Activated CD8-positive, alpha-beta memory T cell treated with anti-CD3 and anti-CD28 coated beads, Interleukin-2, amount 50 U/mL, for 24 hours (primary cell): ENCODE measurements around the gene RIC8B.
A peak's percentile ranks its signal among the peaks of the same experiment; 100 is the strongest.
"Not testable (repeated sequence)": the region's sequence is repeated elsewhere in the genome, so short reads cannot be mapped to it uniquely, and the experiment has no call there.

Source experiments
- DNase-seq: peaks from one replicate; pipeline ENCODE4 v3.0.0-alpha.2; 2020; ENCODE audit errors: extremely low read depth

Gene RIC8B

GRCh38 chr12:106774005-106774807 lies at the start of gene RIC8B:
TSS of gene RIC8B (plus strand) at chr12:106774682. CDS start at chr12:106774746, 64 bp downstream.
- peak; percentile 66 for DNase-seq

- no peak for DNase-seq
Measured at GRCh38 chr12:106724934-106725333, 49.5 kb upstream of the RIC8B start.

- DNase-seq = not testable (repeated sequence)
Measured at GRCh38 chr12:106726603-106727202, 47.8 kb upstream of the RIC8B start.

GRCh38 chr12:106729611-106730010 lies 44.9 kb upstream of the RIC8B start:
- DNase-seq = no peak

GRCh38 chr12:106732890-106733289 lies 41.6 kb upstream of the RIC8B start:
- DNase-seq = no peak

- no peak for DNase-seq
Measured at GRCh38 chr12:106733660-106734059, 40.8 kb upstream of the RIC8B start.

GRCh38 chr12:106736051-106736957 lies 38.2 kb upstream of the RIC8B start:
- DNase-seq = no peak

GRCh38 chr12:106739318-106739717 lies 35.2 kb upstream of the RIC8B start:
- no peak for DNase-seq

- DNase-seq = no peak
Measured at GRCh38 chr12:106739815-106740530, 34.5 kb upstream of the RIC8B start.

GRCh38 chr12:106740818-106741217 lies 33.7 kb upstream of the RIC8B start:
- no peak for DNase-seq

GRCh38 chr12:106741247-106741646 lies 33.2 kb upstream of the RIC8B start:
- DNase-seq = no peak

GRCh38 chr12:106743270-106743988 lies 31.1 kb upstream of the RIC8B start:
- no peak for DNase-seq

- no peak for DNase-seq
Measured at GRCh38 chr12:106744600-106744999, 29.9 kb upstream of the RIC8B start.

- no peak for DNase-seq
Measured at GRCh38 chr12:106745181-106745745, 29.2 kb upstream of the RIC8B start.

- DNase-seq = no peak
Measured at GRCh38 chr12:106747973-106748436, 26.5 kb upstream of the RIC8B start.

GRCh38 chr12:106750524-106750923 lies 24.0 kb upstream of the RIC8B start:
- no peak for DNase-seq

GRCh38 chr12:106753526-106753925 lies 21.0 kb upstream of the RIC8B start:
- DNase-seq = peak; percentile 32

- no peak for DNase-seq
Measured at GRCh38 chr12:106754331-106754730, 20.2 kb upstream of the RIC8B start.

GRCh38 chr12:106757623-106758348 lies 16.7 kb upstream of the RIC8B start:
- no peak for DNase-seq
